HepG2 (cell line): ENCODE measurements around the gene SYTL3. TPM values are rescaled to one million over a fixed set of nuclear protein-coding genes. Genes with fewer than 3 reads are reported as not detected.

Experiments used
- ATAC-seq: fragments of 200-7000 bp; cut with Tn5 transposase; 3 replicates; pipeline ENCODE4 v1.9.1; 2020; ENCODE audit warnings: mild to moderate bottlenecking, moderate library complexity
- BruUV-seq: library from RNA; stranded (reverse); fragments of 400-500 nt; replicated peaks from 2 replicates; lab custom pipeline; 2021; lab: Mats Ljungman, UMichigan
- CTCF ChIA-PET: fragments of 300-600 bp; formaldehyde crosslinking; extraction: SDS; loops from one replicate; lab custom pipeline; 2021; ENCODE audit warnings: low total read pairs, inconsistent platforms, low intra/inter-chr PET ratio; lab: Yijun Ruan, JAX
- POLR2A ChIA-PET: fragments of 350-600 bp; sonication (Branson Sonifier 250); formaldehyde crosslinking; loops from one replicate; lab custom pipeline; 2020; ENCODE audit warnings: antibody characterized with exemption, inconsistent platforms; lab: Yijun Ruan, JAX
- DNase-seq: peaks from one replicate; pipeline ENCODE4 v3.0.0-alpha.2; 2015; ENCODE audit warnings: low spot score
- FAIRE-seq: peaks from 3 replicates; lab custom pipeline; 2011; peaks lifted over from hg19 to GRCh38; lab: Jason Lieb, UNC
- H2AFZ ChIP-seq: one replicate; pipeline ENCODE4 v1.6.1; 2011; ENCODE audit warnings: low read length, inconsistent platforms
- H3K27ac ChIP-seq: fragments of 300-600 bp; 3 replicates; pipeline ENCODE4 v1.8.0; 2011; ENCODE audit warnings: mixed run types, mild to moderate bottlenecking, mixed read lengths, low read length, inconsistent platforms; ENCODE audit not compliant: insufficient read depth; ENCODE audit errors: extremely low read length
- H3K27me3 ChIP-seq, 2 experiments: fragments of 200-600 bp in 1 of 2; 2 replicates in 1 of 2; 3 replicates in 1 of 2; pipeline versions ENCODE4 v1.6.0 to v1.8.0; 2011; ENCODE audit warnings: low read length in 2 of 2, mild to moderate bottlenecking in 2 of 2, moderate library complexity in 2 of 2, inconsistent platforms in 1 of 2; ENCODE audit not compliant: insufficient read depth in 2 of 2, control insufficient read depth in 1 of 2
- H3K36me3 ChIP-seq, 2 experiments: fragments of 200-600 bp in 1 of 2; replicated peaks in 1 of 2; 2 replicates in 1 of 2; 3 replicates in 1 of 2; pipeline versions ENCODE4 v1.5.1 to v1.8.0; 2011; ENCODE audit warnings: low read length in 2 of 2, inconsistent platforms in 1 of 2; ENCODE audit not compliant: insufficient read depth in 2 of 2, control insufficient read depth in 1 of 2
- H3K4me1 ChIP-seq: 2 replicates; pipeline ENCODE4 v1.5.1; 2012; ENCODE audit warnings: low read length, inconsistent platforms; ENCODE audit not compliant: insufficient read depth
- H3K4me2 ChIP-seq: 2 replicates; pipeline ENCODE4 v1.6.0; 2011; ENCODE audit warnings: low read depth, low read length, inconsistent platforms
- H3K4me3 ChIP-seq, 3 experiments: fragments of 200-600 bp in 1 of 3; sonication (generic), shearing (Covaris generic) in 1 of 3; replicated peaks in 1 of 3; 2 replicates each; pipeline ENCODE4 v1.5.1; 2011 to 2016; ENCODE audit warnings: low read length in 3 of 3, inconsistent platforms in 2 of 3, low read depth in 2 of 3, mild to moderate bottlenecking in 2 of 3, control low read depth in 1 of 3, mixed read lengths in 1 of 3; ENCODE audit not compliant: insufficient read depth in 1 of 3
- H3K79me2 ChIP-seq: one replicate; pipeline ENCODE4 v1.6.1; 2011; ENCODE audit warnings: low read length, inconsistent platforms; ENCODE audit not compliant: insufficient read depth
- H3K9ac ChIP-seq: 2 replicates; pipeline ENCODE4 v1.6.0; 2011; ENCODE audit warnings: mild to moderate bottlenecking, low read depth, low read length, inconsistent platforms; ENCODE audit not compliant: insufficient read depth
- H3K9me3 ChIP-seq: 2 replicates; pipeline ENCODE4 v1.5.1; 2012; ENCODE audit warnings: mild to moderate bottlenecking, low read length
- H4K20me1 ChIP-seq: 2 replicates; pipeline ENCODE4 v1.6.0; 2011; ENCODE audit warnings: inconsistent platforms, mild to moderate bottlenecking, low read length, moderate library complexity; ENCODE audit not compliant: insufficient read depth
- FOXA1 ChIP-seq, 2 experiments: fragments of 450-650 bp in 1 of 2; sonication (generic) in 1 of 2; formaldehyde crosslinking in 1 of 2; IDR thresholded peaks; 2 replicates each; pipeline versions ENCODE4 v1.4.0 to v1.6.1; 2016 to 2020; ENCODE audit warnings: missing genetic modification reagents in 1 of 2
- MAFK ChIP-seq, 2 experiments: IDR thresholded peaks in 1 of 2; conservative IDR thresholded peaks in 1 of 2; 2 replicates each; pipeline ENCODE4 v1.6.1; 2011; ENCODE audit warnings: improper control_type of control experiment in 2 of 2, low read length in 2 of 2
- MXD4 ChIP-seq: IDR thresholded peaks from 2 replicates; pipeline ENCODE4 v1.6.1; 2016; ENCODE audit warnings: mild to moderate bottlenecking, missing biosample characterization, missing genetic modification reagents
- NFRKB ChIP-seq: fragments of 450-650 bp; IDR thresholded peaks from 2 replicates; pipeline ENCODE4 v1.6.1; 2017
- PRMT3 ChIP-seq: sonication (generic); formaldehyde crosslinking; IDR thresholded peaks from 2 replicates; pipeline ENCODE4 v1.8.1; 2022; ENCODE audit warnings: low read depth, mild to moderate bottlenecking, moderate library complexity, missing genetic modification reagents, borderline replicate concordance
- SATB2 ChIP-seq: sonication (generic); formaldehyde crosslinking; IDR thresholded peaks from 2 replicates; pipeline ENCODE4 v1.5.0; 2020; ENCODE audit warnings: missing genetic modification reagents
- SRSF4 ChIP-seq: fragments of 200-400 bp; formaldehyde crosslinking; IDR thresholded peaks from one replicate; pipeline ENCODE4 v1.6.1; 2018; ENCODE audit warnings: mild to moderate bottlenecking, low read depth, low read length, moderate library complexity; ENCODE audit not compliant: poor library complexity, severe bottlenecking
- XBP1 ChIP-seq: sonication (generic); formaldehyde crosslinking; IDR thresholded peaks from 2 replicates; pipeline ENCODE4 v1.5.0; 2020; ENCODE audit warnings: missing genetic modification reagents
- ZFP37 ChIP-seq: sonication (generic); formaldehyde crosslinking; IDR thresholded peaks from 2 replicates; pipeline ENCODE4 v1.4.0; 2020; ENCODE audit warnings: missing genetic modification reagents, borderline replicate concordance
- ZNF136 ChIP-seq: sonication (generic); formaldehyde crosslinking; IDR thresholded peaks from 2 replicates; pipeline ENCODE4 v1.8.1; 2022; ENCODE audit warnings: low read depth, mild to moderate bottlenecking, moderate library complexity, missing genetic modification reagents
- ZNF552 ChIP-seq: sonication (generic); formaldehyde crosslinking; IDR thresholded peaks from 2 replicates; pipeline ENCODE4 v1.9.0; 2022; ENCODE audit warnings: missing genetic modification reagents, mild to moderate bottlenecking, borderline replicate concordance
- ZNF563 ChIP-seq: sonication (generic); formaldehyde crosslinking; IDR thresholded peaks from 2 replicates; pipeline ENCODE4 v1.8.0; 2022; ENCODE audit warnings: mild to moderate bottlenecking, moderate library complexity, missing genetic modification reagents
- WGBS: methylation state at CpG from one replicate; pipeline ENCODE4 v1.1.6; 2017; ENCODE audit warnings: low lambda C conversion rate; 5-methylcytosine and 5-hydroxymethylcytosine counted together
- in situ Hi-C: cut with HindIII; loops from 2 replicates; pipeline ENCODE4 v1.10.0; 2017; ENCODE audit warnings: low pct_unique_long_range_greater_than_20kb; ENCODE audit not compliant: extremely low pct_ligation_motif_present
- intact Hi-C: fragments of 100-400 bp; cut with micrococcal nuclease; formaldehyde crosslinking; loops from one replicate; pipeline ENCODE4 v1.10.0; 2022; ENCODE audit not compliant: unreplicated experiment
- polyA plus RNA-seq, 8 experiments: library from polyadenylated mRNA; depleted of rRNA in 3 of 8; stranded (reverse) in 7 of 8; unstranded in 1 of 8; fragments of >200 nt; fragmentation: Illumina TruSeq in 4 of 8; extraction: Trizol in 4 of 8; gene quantifications; 2 replicates each; pipeline versions ENCODE4 v1.2.1 to v1.2.3, GENCODE V29; 2011 to 2016; ENCODE audit warnings: low read depth in 4 of 8, missing spikeins in 1 of 8, mixed read lengths in 1 of 8; ENCODE audit not compliant: insufficient read depth in 1 of 8
- total RNA-seq, 5 experiments: library from RNA; depleted of rRNA; stranded (reverse); fragments of >200 nt; fragmentation: Illumina TruSeq; extraction: Trizol; gene quantifications; 2 replicates each; pipeline ENCODE4 v1.2.3, GENCODE V29; 2016; ENCODE audit warnings: low read depth in 1 of 5
- TF ChIP-seq, protein P1 (sequence below): sonication (generic); formaldehyde crosslinking; IDR thresholded peaks from 2 replicates; pipeline ENCODE4 v1.5.0; 2020; ENCODE audit warnings: mild to moderate bottlenecking, missing genetic modification reagents
- TF ChIP-seq, protein P2 (sequence below): sonication (generic); formaldehyde crosslinking; IDR thresholded peaks from 2 replicates; pipeline ENCODE4 v1.4.0; 2020; ENCODE audit warnings: missing genetic modification reagents
- TF ChIP-seq, protein P3 (sequence below): sonication (generic); formaldehyde crosslinking; IDR thresholded peaks from 2 replicates; pipeline ENCODE4 v1.8.0; 2022; ENCODE audit warnings: missing genetic modification reagents, mild to moderate bottlenecking, inconsistent platforms, borderline replicate concordance

The SYTL3 gene
- total and polyA plus RNA-seq, 2 of the 13 experiments (the other 11 are each of a cell fraction or from before 2014, with no cell fraction given), result 0.11 to 0.28 TPM

DNA sequence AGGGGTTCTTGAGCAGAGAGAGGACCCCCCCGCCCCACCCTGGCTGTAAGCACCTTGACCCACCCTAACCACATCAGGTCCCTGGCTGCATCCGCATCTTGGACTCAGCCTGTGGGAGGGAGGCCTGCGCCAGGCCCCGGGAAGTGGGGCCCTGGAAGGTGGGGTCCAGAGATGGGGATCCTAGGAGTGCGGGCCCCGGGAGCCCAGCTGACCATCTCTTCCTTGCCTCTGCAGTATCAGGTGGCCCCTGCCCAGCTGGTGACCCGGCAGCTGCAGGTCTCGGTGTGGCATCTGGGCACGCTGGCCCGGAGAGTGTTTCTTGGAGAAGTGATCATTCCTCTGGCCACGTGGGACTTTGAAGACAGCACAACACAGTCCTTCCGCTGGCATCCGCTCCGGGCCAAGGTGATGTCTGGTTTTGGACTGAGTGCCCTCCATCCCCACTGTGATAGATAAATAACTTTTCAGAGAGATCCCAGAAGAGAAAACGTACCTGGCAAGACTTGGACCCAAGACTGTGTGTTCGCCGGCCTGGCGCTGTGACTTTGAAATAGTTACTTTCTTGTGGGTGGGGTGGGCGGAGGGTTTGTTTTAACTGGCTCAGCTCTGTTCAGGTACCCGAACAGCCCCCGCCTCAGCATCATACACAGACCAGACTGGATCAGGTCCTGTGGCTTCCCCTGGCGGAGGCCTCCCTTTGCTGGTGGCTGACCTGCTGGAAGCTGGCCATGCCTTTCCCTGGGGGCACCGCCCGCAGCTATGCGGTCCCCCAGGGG, 107.3 kb downstream of the SYTL3 start:
- Histone ChIP-seq H3K27me3 (peaks cover 1 to 25% of the 10 kb centered on the region in 2 experiments; a peak in 3 of 5 replicates), H3K4me3 (no peak overlapping the region), H3K4me1 (peaks cover 18% of the 10 kb centered on the region), H3K79me2 (no peaks in the 10 kb centered on the region), H3K9me3 (no peaks in the 10 kb centered on the region), H3K9ac (no peak overlapping the region), H3K36me3 (no peaks in the 10 kb centered on the region), H3K4me2 (no peak overlapping the region), H2AFZ (no peak overlapping the region), H4K20me1 (no peaks in the 10 kb centered on the region), H3K27ac (no peak overlapping the region)
- DNase-seq, result no peak
- no peak for FAIRE-seq
- intact Hi-C loops, result no loop called here
- in situ Hi-C loops, result no loop called here
- BruUV-seq, result no TSS peak
- ChIA-PET CTCF (no interaction called here), POLR2A (no interaction called here)
- ATAC-seq, result no peak
- 63% methylated on average over 24 of the region's 25 CpGs for WGBS
- TF ChIP-seq, protein P1, sequence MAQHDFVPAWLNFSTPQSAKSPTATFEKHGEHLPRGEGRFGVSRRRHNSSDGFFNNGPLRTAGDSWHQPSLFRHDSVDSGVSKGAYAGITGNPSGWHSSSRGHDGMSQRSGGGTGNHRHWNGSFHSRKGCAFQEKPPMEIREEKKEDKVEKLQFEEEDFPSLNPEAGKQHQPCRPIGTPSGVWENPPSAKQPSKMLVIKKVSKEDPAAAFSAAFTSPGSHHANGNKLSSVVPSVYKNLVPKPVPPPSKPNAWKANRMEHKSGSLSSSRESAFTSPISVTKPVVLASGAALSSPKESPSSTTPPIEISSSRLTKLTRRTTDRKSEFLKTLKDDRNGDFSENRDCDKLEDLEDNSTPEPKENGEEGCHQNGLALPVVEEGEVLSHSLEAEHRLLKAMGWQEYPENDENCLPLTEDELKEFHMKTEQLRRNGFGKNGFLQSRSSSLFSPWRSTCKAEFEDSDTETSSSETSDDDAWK (CRISPR knock-in tag), result no peak
- TF ChIP-seq ZFP37 (CRISPR knock-in tag) (no peak), PRMT3 (CRISPR knock-in tag) (no peak), ZNF563 (CRISPR knock-in tag) (no peak), MXD4 (no peak), MAFK (conservative IDR thresholded peaks at IDR 0.05 in 1 of 2, IDR thresholded peaks at IDR 0.05 in 1 of 2; ENCODE audit: low read length in 2 of 2) (no peak), SRSF4 (no peak), ZNF552 (CRISPR knock-in tag) (no peak), NFRKB (no peak), ZNF136 (CRISPR knock-in tag) (no peak), FOXA1 (IDR thresholded peaks at IDR 0.05) (no peak), FOXA1 (CRISPR knock-in tag; IDR thresholded peaks at IDR 0.05) (no peak), SATB2 (CRISPR knock-in tag) (no peak), XBP1 (CRISPR knock-in tag) (no peak)
- TF ChIP-seq, protein P2, sequence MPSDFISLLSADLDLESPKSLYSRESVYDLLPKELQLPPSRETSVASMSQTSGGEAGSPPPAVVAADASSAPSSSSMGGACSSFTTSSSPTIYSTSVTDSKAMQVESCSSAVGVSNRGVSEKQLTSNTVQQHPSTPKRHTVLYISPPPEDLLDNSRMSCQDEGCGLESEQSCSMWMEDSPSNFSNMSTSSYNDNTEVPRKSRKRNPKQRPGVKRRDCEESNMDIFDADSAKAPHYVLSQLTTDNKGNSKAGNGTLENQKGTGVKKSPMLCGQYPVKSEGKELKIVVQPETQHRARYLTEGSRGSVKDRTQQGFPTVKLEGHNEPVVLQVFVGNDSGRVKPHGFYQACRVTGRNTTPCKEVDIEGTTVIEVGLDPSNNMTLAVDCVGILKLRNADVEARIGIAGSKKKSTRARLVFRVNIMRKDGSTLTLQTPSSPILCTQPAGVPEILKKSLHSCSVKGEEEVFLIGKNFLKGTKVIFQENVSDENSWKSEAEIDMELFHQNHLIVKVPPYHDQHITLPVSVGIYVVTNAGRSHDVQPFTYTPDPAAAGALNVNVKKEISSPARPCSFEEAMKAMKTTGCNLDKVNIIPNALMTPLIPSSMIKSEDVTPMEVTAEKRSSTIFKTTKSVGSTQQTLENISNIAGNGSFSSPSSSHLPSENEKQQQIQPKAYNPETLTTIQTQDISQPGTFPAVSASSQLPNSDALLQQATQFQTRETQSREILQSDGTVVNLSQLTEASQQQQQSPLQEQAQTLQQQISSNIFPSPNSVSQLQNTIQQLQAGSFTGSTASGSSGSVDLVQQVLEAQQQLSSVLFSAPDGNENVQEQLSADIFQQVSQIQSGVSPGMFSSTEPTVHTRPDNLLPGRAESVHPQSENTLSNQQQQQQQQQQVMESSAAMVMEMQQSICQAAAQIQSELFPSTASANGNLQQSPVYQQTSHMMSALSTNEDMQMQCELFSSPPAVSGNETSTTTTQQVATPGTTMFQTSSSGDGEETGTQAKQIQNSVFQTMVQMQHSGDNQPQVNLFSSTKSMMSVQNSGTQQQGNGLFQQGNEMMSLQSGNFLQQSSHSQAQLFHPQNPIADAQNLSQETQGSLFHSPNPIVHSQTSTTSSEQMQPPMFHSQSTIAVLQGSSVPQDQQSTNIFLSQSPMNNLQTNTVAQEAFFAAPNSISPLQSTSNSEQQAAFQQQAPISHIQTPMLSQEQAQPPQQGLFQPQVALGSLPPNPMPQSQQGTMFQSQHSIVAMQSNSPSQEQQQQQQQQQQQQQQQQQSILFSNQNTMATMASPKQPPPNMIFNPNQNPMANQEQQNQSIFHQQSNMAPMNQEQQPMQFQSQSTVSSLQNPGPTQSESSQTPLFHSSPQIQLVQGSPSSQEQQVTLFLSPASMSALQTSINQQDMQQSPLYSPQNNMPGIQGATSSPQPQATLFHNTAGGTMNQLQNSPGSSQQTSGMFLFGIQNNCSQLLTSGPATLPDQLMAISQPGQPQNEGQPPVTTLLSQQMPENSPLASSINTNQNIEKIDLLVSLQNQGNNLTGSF (CRISPR knock-in tag), result no peak
- TF ChIP-seq, protein P3, sequence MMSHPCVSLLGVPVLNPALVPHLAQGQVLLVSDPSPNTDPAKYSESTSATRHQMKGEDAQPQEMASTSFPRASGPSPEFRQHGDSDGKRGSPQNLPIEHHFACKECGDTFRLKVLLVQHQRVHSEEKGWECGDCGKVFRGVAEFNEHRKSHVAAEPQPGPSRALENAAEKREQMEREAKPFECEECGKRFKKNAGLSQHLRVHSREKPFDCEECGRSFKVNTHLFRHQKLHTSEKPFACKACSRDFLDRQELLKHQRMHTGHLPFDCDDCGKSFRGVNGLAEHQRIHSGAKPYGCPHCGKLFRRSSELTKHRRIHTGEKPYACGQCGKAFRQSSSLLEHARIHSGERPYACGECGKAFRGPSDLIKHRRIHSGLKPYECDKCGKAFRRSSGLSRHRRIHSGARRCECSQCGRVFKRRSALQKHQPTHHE (CRISPR knock-in tag), result no peak
